GM18502 (cell line): ENCODE results near the gene TMEM273.

Source experiments
- ATAC-seq: cut with Tn5 transposase; IDR thresholded peaks from one replicate; pipeline ENCODE4 v1.9.1; 2021; ENCODE audit warnings: mild to moderate bottlenecking; ENCODE audit not compliant: unreplicated experiment, poor library complexity

TMEM273 gene

GRCh38 chr10:49120911-49121310, 67.3 kb downstream of the TMEM273 start:
- no peak for ATAC-seq

DNA sequence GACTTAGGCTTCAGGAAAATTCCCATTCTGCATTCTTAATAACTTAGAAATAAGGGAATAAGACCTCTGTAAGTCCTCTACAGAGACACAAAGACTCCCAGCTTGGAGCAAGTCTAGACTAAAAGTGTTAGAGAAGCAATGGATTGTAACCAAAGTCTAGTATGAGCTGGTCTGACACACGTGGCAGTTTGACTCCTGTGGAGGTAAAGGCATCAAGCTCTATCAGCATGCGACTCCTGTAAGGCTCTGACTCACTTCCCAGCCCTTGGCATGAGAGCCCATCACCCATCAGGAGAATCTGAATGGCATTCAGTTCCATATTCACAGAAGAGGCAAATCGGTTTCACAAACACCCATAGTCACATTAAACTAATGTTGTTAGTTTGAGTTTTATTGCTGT, 68.4 kb downstream of the TMEM273 start:
- ATAC-seq, result no peak

- ATAC-seq, result no peak
Observed at GRCh38 chr10:49118430-49119074, 69.6 kb downstream of the TMEM273 start.

DNA sequence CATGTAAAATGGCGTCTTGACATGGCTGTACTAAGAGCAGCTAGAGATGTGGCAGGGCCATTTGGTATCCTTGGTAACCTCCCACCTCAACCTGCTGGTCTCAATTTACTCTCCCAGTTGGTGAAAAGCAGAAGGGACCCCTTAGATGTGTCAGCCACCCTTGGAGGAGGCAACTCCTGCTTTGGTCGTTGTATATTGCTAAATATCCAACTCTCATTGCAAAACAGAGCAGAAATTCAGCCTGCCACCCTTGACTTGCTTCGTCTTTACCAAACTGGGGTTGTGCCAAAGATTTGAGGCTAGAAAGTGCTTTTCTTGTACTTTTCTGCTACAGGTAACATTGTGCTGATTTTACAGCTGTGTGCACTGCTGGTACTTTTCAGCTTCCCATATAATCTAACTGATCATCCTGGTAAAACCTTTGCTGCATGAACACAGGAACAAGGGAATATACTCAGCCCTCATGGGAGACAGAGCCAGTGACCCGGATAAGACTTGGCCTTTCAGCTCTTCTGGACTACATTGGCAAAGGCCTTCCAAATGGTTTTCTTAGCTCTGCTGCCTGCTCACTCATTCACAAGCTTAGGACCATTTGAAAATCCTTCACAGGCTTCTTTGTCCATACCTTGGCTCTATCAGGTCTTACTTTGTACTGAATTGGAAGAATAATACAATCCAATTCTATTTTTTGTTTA, 70.7 kb downstream of the TMEM273 start:
- no peak for ATAC-seq

GRCh38 chr10:49116509-49117375, 71.4 kb downstream of the TMEM273 start:
- ATAC-seq, result no peak

DNA sequence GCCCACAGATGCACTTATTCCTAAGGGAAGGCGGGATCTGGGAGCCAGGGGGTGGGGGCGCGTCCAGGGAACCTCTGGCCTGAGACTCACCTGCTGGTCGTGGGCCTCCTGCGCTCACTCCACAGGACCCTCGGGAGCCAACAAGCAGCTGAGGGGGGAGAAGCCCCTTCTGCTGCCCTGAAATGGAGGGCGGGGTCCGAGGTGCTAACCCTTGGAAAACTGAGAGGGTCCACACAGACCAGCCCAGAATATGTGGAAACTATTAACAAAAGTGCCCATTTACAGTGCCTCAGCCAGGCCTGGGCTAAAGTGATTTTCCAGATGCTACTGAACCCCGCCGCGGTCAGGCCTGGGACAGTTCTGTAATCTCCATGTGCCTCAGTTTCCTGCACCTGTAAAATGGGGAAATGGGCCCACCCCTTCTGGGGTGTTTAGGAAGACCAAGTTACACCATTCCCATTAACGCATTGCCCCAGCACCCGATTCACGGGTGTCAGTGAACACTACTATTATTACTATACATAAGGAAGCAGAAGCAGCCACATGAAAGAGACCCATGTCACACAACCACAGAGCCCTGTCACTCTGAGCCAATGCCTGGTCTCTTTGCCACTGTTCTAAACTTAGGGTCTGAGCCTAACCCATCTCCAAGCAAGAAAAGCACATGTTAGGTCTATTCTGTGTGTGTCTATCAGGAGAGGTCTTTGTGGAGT, 72.2 kb downstream of the TMEM273 start:
- no peak for ATAC-seq

GRCh38 chr10:49115015-49115795, 73.0 kb downstream of the TMEM273 start, which contains the start of gene VSTM4:
Gene VSTM4 (minus strand): TSS chr10:49115522. CDS start chr10:49115485, 37 bp downstream.
- ATAC-seq, result no peak

DNA sequence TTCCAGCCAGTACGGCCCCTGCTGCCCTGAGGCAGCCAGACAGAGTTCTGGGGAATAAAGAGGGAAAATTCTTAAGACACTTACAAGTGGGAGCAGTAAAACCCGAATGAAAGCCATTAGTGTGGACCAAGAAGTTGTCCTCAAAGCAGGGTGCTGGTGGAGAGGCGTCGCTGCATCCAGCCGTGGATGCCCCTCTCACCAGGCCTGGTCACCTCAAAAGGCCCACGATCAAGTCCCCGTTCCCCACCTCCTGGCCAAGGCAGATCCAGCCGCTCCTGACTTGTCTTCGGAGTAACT, 73.5 kb downstream of the TMEM273 start:
- ATAC-seq, result no peak

- no peak for ATAC-seq
Observed at GRCh38 chr10:49113741-49114141, 74.5 kb downstream of the TMEM273 start.

GRCh38 chr10:49112851-49113250, 75.3 kb downstream of the TMEM273 start:
- no peak for ATAC-seq

DNA sequence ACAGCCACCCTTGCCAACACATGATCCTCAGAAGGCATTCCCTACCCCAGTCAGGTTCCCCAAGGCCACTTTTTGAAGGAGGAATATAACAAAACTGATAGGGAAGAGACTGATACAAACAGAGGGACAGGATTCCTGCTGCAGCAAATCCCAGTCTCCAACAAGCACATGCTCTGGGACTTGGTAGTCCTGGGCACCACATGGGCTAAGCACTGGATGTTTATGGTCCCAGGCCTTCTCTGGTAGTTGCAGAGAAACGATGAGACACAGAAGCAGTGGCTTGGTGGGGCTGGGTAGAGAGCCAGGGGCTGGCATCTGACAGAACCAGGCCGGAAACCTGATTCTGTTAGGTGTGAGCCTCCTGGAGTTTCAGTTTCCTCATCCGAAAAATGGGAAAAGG, 76.1 kb downstream of the TMEM273 start:
- no peak for ATAC-seq

DNA sequence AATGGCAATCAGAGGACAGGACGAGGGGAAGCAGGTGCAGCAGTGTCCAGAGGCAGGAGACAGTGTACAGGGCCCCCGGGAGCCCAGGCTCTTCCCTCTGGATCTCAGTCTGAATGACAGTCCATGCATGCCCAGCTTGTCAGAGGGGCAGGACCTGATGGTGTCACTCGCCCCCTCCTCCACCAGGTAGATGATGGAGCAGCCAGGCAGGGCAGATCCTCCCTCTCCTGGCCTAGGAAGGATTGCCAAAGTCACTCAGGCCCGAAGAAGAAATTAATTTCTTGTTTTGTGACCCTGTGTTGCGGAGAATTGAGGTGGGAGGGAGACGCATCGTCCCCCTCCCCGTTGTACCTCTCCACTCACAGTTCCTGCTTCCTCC, 76.9 kb downstream of the TMEM273 start:
- no peak for ATAC-seq

GRCh38 chr10:49110684-49111319, 77.4 kb downstream of the TMEM273 start:
- ATAC-seq, result no peak

DNA sequence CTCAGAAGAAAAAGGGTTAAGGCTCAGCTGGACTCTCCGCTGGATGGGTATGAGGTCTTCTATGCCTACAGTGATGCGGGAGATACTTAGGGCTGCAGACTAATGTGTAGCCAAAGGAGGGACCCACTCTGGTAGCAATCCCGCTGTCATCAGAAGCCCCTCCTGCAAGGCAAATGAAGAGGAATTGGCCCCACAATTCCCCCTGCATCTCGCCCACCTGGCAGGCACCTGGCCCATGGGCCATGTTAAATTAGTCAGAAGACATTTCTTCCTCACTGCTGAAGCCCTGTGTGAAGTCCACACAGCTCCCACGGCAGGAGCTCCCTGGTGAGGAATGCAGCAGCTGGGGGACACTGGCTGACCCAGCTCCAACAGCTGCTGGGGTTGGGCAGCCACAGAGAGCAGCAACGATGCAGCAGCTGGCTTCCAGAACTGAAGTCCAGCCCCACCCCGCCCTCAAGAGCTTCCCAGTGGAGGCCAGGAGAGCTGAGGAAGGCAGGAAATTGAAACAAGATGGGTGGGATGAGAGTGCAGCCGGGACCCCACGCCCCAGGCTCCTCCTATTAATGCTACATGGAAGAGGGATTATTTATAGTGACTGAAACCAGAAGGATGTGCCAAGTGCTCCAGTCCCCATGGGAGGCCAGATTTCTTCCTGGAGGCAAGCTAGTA, 78.4 kb downstream of the TMEM273 start:
- no peak for ATAC-seq

GRCh38 chr10:49108656-49109055, 79.5 kb downstream of the TMEM273 start:
- ATAC-seq, result no peak

GRCh38 chr10:49107887-49108267, 80.3 kb downstream of the TMEM273 start:
- no peak for ATAC-seq

GRCh38 chr10:49107111-49107886, 80.9 kb downstream of the TMEM273 start:
- no peak for ATAC-seq

DNA sequence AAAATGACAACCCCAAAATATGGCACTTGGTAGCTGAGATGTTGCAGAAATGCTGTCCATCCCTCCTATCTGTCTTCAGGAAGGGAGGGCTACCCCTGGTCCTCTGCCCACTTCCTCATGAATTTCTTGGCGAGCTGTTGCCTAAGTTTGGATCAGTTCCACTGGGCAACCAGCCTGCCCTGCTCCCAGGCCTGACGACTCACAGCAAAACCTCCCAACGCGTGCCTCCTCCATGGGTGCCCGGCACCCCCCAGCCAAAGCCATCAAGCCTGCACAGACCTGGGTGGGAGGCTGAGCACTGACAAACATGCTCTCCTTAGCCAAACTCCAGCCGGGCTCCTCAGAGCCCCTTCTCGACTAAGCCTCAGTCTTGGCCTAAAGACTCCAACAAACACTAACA, 81.7 kb downstream of the TMEM273 start:
- ATAC-seq, result no peak
